Esophagus (tissue), 2 donors: ENCODE results near the gene ZNF644. TPM values are rescaled to one million over a fixed set of nuclear protein-coding genes. Genes with fewer than 3 reads are reported as not detected.
A peak's percentile ranks its signal among the peaks of the same experiment; 100 is the strongest.

ENCODE experiments used
- H3K27ac ChIP-seq, 2 donors: one replicate each; pipeline ENCODE4 v1.5.1; 2013; ENCODE audit warnings: low read depth in 2 of 2, mild to moderate bottlenecking in 2 of 2, inconsistent platforms in 1 of 2, low read length in 1 of 2, moderate library complexity in 1 of 2
- H3K27me3 ChIP-seq, 2 donors: one replicate each; pipeline ENCODE4 v1.6.1; 2013; ENCODE audit warnings: low read length in 2 of 2, control low read depth in 1 of 2, mild to moderate bottlenecking in 1 of 2; ENCODE audit not compliant: insufficient read depth in 2 of 2, control insufficient read depth in 1 of 2
- H3K36me3 ChIP-seq, 2 donors: one replicate each; pipeline ENCODE4 v1.6.1; 2013; ENCODE audit warnings: low read length in 1 of 2; ENCODE audit not compliant: control insufficient read depth in 2 of 2, insufficient read depth in 2 of 2
- H3K4me1 ChIP-seq, 2 donors: one replicate each; pipeline ENCODE4 v1.6.1; 2013; ENCODE audit warnings: low read length in 1 of 2; ENCODE audit not compliant: control insufficient read depth in 2 of 2, insufficient read depth in 2 of 2
- H3K4me3 ChIP-seq, 2 donors: one replicate each; pipeline ENCODE4 v1.5.1; 2013; ENCODE audit warnings: low read length in 2 of 2, mild to moderate bottlenecking in 2 of 2, low read depth in 1 of 2, moderate library complexity in 1 of 2
- H3K9me3 ChIP-seq, 2 donors: one replicate each; pipeline ENCODE4 v1.6.1; 2013; ENCODE audit warnings: mild to moderate bottlenecking in 2 of 2, low read depth in 1 of 2, low read length in 1 of 2, moderate library complexity in 1 of 2; ENCODE audit not compliant: control insufficient read depth in 2 of 2, insufficient read depth in 1 of 2
- WGBS, 2 donors: extraction: QIAGEN DNeasy Blood & Tissue Kit; methylation state at CpG; one replicate each; pipeline ENCODE4 v1.1.7; 2013; 5-methylcytosine and 5-hydroxymethylcytosine counted together
- polyA plus RNA-seq, 2 donors: library from polyadenylated mRNA; stranded (reverse); fragments of 200-250 nt; gene quantifications; one replicate each; pipeline ENCODE4 v1.2.3, GENCODE V29; 2013
- donor health status: healthy with polysubstance abuse.
- donor health status: Bipolar disorder and iron deficiency.

ZNF644 gene
- polyA plus RNA-seq, 2 donors: 11.0 to 15.9 TPM

GRCh38 chr1:91026320-91026719 is 4.5 kb upstream of the ZNF644 start:
- Histone ChIP-seq H3K4me1 (peaks cover 0 to 2% of the 10 kb centered on the region in 2 donors), H3K36me3 (no peaks in the 10 kb centered on the region), H3K27me3 (no peaks in the 10 kb centered on the region), H3K27ac (no peak overlapping the region), H3K4me3 (no peak overlapping the region), H3K9me3 (no peaks in the 10 kb centered on the region)
- 37 to 52% methylated on average over 4 of the region's 4 CpGs for WGBS, 2 donors

DNA sequence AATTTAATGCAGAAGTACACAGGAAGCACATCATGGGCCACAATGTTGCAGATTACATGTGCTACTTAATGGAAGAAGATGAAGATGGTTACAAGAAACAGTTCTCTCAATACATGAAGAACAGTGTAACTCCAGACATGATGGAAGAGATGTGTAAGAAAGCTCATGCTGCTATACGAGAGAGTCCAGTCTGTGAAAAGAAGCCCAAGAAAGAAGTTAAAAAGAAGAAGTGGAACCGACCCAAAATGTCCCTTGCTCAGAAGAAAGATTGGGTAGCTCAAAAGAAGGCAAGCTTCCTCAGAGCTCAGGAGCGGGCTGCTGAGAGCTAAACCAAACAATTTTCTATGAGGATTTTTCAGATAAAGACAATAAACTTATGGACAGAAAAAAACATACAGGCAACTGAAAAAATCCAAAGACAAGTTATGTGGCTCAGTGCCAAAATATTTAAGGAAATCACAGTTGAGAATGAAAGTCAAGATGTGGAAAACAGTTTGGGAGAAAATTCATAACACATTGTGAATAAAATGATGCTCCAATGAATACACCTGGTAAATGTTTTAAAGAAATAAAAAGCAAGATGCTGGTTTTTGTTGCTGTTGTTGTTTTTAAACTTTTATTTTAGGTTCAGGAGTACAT is 2.8 kb upstream of the ZNF644 start:
- Histone ChIP-seq H3K4me3 (no peak overlapping the region), H3K4me1 (peaks cover 0 to 4% of the 10 kb centered on the region in 2 donors)

DNA sequence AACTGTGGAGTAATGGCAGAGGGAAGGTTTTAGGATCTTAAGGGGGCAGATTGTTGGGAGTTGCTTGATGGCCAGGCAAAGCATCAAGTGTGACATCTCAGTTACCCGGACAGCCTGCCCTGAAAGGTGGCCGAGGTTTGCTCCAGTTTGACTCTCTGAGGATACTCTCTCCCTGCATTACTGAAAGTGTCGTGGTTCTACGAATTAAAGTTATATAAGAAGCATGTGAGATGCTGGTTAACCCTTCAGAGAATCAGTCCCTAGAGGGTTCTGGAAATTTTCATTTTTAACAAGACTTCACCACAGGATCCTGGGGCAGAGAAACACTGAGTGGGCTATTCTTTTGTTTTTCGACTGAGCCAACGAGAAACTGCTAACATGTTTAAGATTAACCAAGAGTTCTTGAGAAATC is 689 bp upstream of the ZNF644 start:
- Histone ChIP-seq H3K36me3 (no peaks in the 10 kb centered on the region), H3K4me3 (peak overlapping the region; percentile 91 to 95), H3K9me3 (no peaks in the 10 kb centered on the region), H3K27ac (peak overlapping the region; percentile 98 to 100), H3K4me1 (peaks cover 0 to 4% of the 10 kb centered on the region in 2 donors), H3K27me3 (no peaks in the 10 kb centered on the region)
- 56 to 66% methylated on average over 6 of the region's 6 CpGs for WGBS, 2 donors

More for the DNA sequence above, 2.8 kb upstream of the ZNF644 start:
- Histone ChIP-seq H3K27me3 (no peaks in the 10 kb centered on the region), H3K27ac (no peak overlapping the region), H3K36me3 (no peaks in the 10 kb centered on the region), H3K9me3 (no peaks in the 10 kb centered on the region)
- 72 to 78% methylated on average over 3 of the region's 3 CpGs for WGBS, 2 donors

DNA sequence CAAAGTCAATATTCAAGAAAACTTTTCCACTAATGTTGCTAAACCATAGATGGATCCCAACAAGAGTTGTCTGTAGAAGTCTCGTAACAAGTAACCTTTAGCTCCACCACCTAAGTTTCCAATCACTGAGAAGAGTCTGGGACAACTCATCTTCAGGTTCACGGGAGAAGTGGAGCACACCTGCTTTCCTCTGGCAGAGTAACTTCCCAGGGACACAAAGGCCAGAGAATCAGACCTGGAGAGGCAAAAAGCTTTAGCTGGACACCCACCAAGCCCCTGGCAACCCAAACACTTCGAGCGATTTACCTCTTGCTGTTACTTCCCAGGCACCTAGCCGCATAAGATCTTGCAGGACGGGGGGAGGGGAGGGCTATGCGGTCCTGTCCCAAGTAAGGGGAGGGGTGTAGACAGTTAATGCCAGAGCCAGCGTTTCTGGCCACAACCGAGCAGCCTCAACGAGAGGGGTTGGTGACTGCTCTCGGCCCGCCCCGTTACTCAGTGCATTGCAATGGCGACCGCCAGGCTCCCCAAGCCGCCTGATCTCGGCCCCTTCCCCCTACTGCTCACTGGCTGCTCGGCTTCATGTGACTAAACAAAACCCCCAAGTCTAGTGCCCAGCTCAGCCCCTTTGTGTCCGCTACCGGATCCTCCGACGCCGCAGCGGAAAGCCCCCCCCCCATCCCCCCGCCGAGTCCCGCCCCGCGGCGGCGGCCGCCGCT is 709 bp downstream of the ZNF644 start:
- H3K4me3 ChIP-seq: peak overlapping the region; percentile 91 to 95

DNA sequence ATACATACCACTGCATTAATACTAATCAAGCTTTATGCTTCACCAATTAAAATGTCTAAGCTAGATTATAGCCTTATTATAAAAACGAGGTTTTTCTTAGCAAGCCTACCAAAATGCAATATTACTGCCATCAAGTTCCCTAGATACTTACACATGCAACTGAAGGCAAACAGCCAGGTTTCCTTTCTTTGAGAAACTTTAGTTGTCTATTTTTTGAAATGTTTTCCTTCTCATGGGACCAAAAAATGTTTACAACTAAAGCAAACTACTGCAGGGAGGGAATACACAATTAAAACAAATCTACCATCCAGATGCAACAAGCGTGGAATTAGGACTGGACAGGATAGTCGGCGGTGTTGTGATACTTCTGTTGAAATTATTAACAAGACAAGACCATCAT is 1.3 kb downstream of the ZNF644 start:
- WGBS, 2 donors: 23 to 31% methylated on average over 4 of the region's 4 CpGs
- H3K4me1 ChIP-seq: peaks cover 0 to 4% of the 10 kb centered on the region in 2 donors
- H3K9me3 ChIP-seq: no peaks in the 10 kb centered on the region
- H3K27me3 ChIP-seq: no peaks in the 10 kb centered on the region
- H3K4me3 ChIP-seq: peak overlapping the region in 1 of 2 donors; percentile 95
- no peaks in the 10 kb centered on the region for H3K36me3 ChIP-seq
- peak overlapping the region in 1 of 2 donors; percentile 28 for H3K27ac ChIP-seq

More for the DNA sequence above, 709 bp downstream of the ZNF644 start:
- WGBS, 2 donors: 0 to 1% methylated on average over 29 to 33 of the region's 33 CpGs
- Histone ChIP-seq H3K9me3 (no peaks in the 10 kb centered on the region), H3K36me3 (no peaks in the 10 kb centered on the region), H3K27ac (peak overlapping the region; percentile 98 to 100), H3K27me3 (no peaks in the 10 kb centered on the region), H3K4me1 (peaks cover 0 to 4% of the 10 kb centered on the region in 2 donors)

- no peaks in the 10 kb centered on the region for H3K9me3 ChIP-seq
- H3K27me3 ChIP-seq: no peaks in the 10 kb centered on the region
- 69% methylated on average over 2 of the region's 2 CpGs for WGBS, 2 donors
- H3K27ac ChIP-seq: no peak overlapping the region
- H3K36me3 ChIP-seq: no peaks in the 10 kb centered on the region
- peaks cover 0 to 4% of the 10 kb centered on the region in 2 donors for H3K4me1 ChIP-seq
- H3K4me3 ChIP-seq: no peak overlapping the region
Measured at GRCh38 chr1:91018006-91018405, 3.8 kb downstream of the ZNF644 start.

- peaks cover 0 to 1% of the 10 kb centered on the region in 2 donors for H3K4me1 ChIP-seq
- no peaks in the 10 kb centered on the region for H3K36me3 ChIP-seq
- no peak overlapping the region for H3K27ac ChIP-seq
- no peaks in the 10 kb centered on the region for H3K9me3 ChIP-seq
- H3K4me3 ChIP-seq: no peak overlapping the region
- no peaks in the 10 kb centered on the region for H3K27me3 ChIP-seq
Measured at GRCh38 chr1:91015794-91016550, 5.9 kb downstream of the ZNF644 start.

DNA sequence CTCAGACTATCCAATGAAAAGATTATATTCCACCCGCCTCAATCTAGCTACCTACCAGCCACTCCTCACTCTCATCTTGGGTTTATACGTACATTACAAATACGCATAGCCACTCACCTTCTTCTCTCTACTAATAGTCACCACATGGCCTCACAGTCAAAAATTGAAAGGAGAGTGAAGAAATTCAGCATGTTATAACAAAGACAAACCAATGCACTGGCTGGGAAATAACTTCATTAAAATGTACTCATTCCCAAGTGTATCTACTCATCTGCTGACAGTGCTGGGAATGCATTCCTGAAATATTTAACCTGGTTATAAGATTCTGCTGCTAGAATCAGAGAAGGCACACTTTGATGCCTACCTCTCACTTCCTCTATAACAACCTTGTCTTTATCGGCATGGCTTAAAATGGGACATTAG is 6.5 kb downstream of the ZNF644 start:
- H3K9me3 ChIP-seq: no peaks in the 10 kb centered on the region
- H3K27me3 ChIP-seq: no peaks in the 10 kb centered on the region
- H3K36me3 ChIP-seq: no peaks in the 10 kb centered on the region
- H3K4me1 ChIP-seq: no peaks in the 10 kb centered on the region
- no peak overlapping the region for H3K27ac ChIP-seq
- H3K4me3 ChIP-seq: no peak overlapping the region
- 74 to 84% methylated on average over 4 of the region's 4 CpGs for WGBS, 2 donors

- H3K27ac ChIP-seq: no peak overlapping the region
- H3K4me3 ChIP-seq: no peak overlapping the region
- no peaks in the 10 kb centered on the region for H3K9me3 ChIP-seq
- WGBS, 2 donors: 85 to 88% methylated on average over 1 of the region's 1 CpG
- no peaks in the 10 kb centered on the region for H3K27me3 ChIP-seq
- no peaks in the 10 kb centered on the region for H3K36me3 ChIP-seq
- no peaks in the 10 kb centered on the region for H3K4me1 ChIP-seq
Measured at GRCh38 chr1:91014475-91014874, 7.4 kb downstream of the ZNF644 start.
